Activated CD8-positive, alpha-beta memory T cell treated with anti-CD3 and anti-CD28 coated beads for 36 hours (primary cell): ENCODE data around the gene SLC25A10. TPM values are rescaled to one million over a fixed set of nuclear protein-coding genes. Genes with fewer than 3 reads are reported as not detected.

Experiments
- CTCF ChIA-PET: fragments of 350-600 bp; sonication (Branson Sonifier 250); formaldehyde crosslinking; loops from one replicate; lab custom pipeline; 2021; ENCODE audit warnings: antibody characterized with exemption; lab: Charles Lee
- POLR2A ChIA-PET: fragments of 350-600 bp; sonication (Branson Sonifier 250); formaldehyde crosslinking; loops from one replicate; lab custom pipeline; 2021; ENCODE audit warnings: antibody characterized with exemption; lab: Charles Lee
- total RNA-seq, 2 experiments: library from RNA; stranded (reverse); gene quantifications; one replicate each; pipeline ENCODE4 v1.2.3, GENCODE V29; 2021

The SLC25A10 gene
- total RNA-seq, 2 experiments from 2014 or later: 39.6 to 39.8 TPM

- ChIA-PET CTCF (interaction anchor here (0.5 to 3.8 kb wide), 2 partner anchors 17 to 156 kb away, joined by 3 to 26 read pairs; partner anchors contain the start of genes ARL16 and HGS), POLR2A (no interaction called here)
Measured at GRCh38 chr17:81700353-81701287, 11.5 kb upstream of the SLC25A10 start.

- CTCF ChIA-PET: interaction anchor here (0.5 to 3.8 kb wide), 7 partner anchors 12 to 690 kb away, joined by 3 to 26 read pairs (median 4); partner anchors contain the start of genes ARL16 and HGS
- POLR2A ChIA-PET: interaction anchor here (1.3 to 2.7 kb wide), 3 partner anchors 12 to 132 kb away, joined by 4 to 13 read pairs (median 10); partner anchors contain the start of genes ARL16, HGS and MCRIP1
Measured at GRCh38 chr17:81701288-81702071, 10.6 kb upstream of the SLC25A10 start.

GRCh38 chr17:81702934-81703746 is 8.9 kb upstream of the SLC25A10 start, which contains the start of gene MRPL12:
MRPL12 (plus strand) TSS chr17:81703367; CDS start chr17:81703502, 135 bp downstream.
- CTCF ChIA-PET: interaction anchor here (0.8 to 3.8 kb wide), 7 partner anchors 11 to 256 kb away, joined by 3 to 26 read pairs (median 4); partner anchors contain the start of genes ARL16 and HGS
- POLR2A ChIA-PET: interaction anchor here (0.6 to 2.7 kb wide), 11 partner anchors 9 to 306 kb away, joined by 3 to 13 read pairs (median 4); partner anchors contain the start of genes ARL16, CCDC137, HGS and MCRIP1

- ChIA-PET POLR2A (interaction anchor here (0.6 to 2.7 kb wide), 7 partner anchors 8 to 307 kb away, joined by 3 to 13 read pairs (median 5); partner anchors contain the start of genes ARL16, HGS and MCRIP1), CTCF (interaction anchor here (0.6 to 3.8 kb wide), 5 partner anchors 13 to 165 kb away, joined by 4 to 26 read pairs (median 4); partner anchors contain the start of genes ARL16 and HGS)
Measured at GRCh38 chr17:81703747-81704654, 8.1 kb upstream of the SLC25A10 start.

GRCh38 chr17:81705518-81706231 is 6.4 kb upstream of the SLC25A10 start:
- ChIA-PET CTCF (no interaction called here), POLR2A (interaction anchor here (0.6 to 0.9 kb wide), 3 partner anchors 22 to 178 kb away, joined by 3 read pairs; partner anchors contain the start of genes ARL16 and HGS)

GRCh38 chr17:81706232-81706611 is 5.9 kb upstream of the SLC25A10 start:
- ChIA-PET POLR2A (interaction anchor here (0.6 to 0.9 kb wide), 2 partner anchors 23 to 177 kb away, joined by 3 read pairs; partner anchors contain the start of genes ARL16 and HGS), CTCF (interaction anchor here (1.2 kb wide), 1 partner anchor 152 kb away, joined by 3 read pairs; no protein-coding TSS in a partner anchor)

- POLR2A ChIA-PET: interaction anchor here (0.9 kb wide), 1 partner anchor 24 kb away, joined by 3 read pairs; the partner anchor contains the start of genes ARL16 and HGS
- CTCF ChIA-PET: interaction anchor here (1.2 kb wide), 1 partner anchor 152 kb away, joined by 3 read pairs; no protein-coding TSS in a partner anchor
Measured at GRCh38 chr17:81706757-81707624, 5.1 kb upstream of the SLC25A10 start.

GRCh38 chr17:81707725-81708646 is 4.1 kb upstream of the SLC25A10 start:
- ChIA-PET POLR2A (interaction anchor here (0.8 to 1.5 kb wide), 4 partner anchors 12 to 153 kb away, joined by 3 to 4 read pairs (median 4); partner anchors contain the start of genes ARL16, HGS and P4HB), CTCF (no interaction called here)

GRCh38 chr17:81708739-81709185 is 3.3 kb upstream of the SLC25A10 start:
- POLR2A ChIA-PET: interaction anchor here (0.8 to 1.5 kb wide), 4 partner anchors 13 to 152 kb away, joined by 3 to 4 read pairs (median 4); partner anchors contain the start of genes ARL16, HGS and P4HB
- CTCF ChIA-PET: interaction anchor here (0.7 kb wide), 1 partner anchor 74 kb away, joined by 4 read pairs; no protein-coding TSS in a partner anchor

- ChIA-PET POLR2A (interaction anchor here (0.5 to 1.7 kb wide), 6 partner anchors 27 to 355 kb away, joined by 3 to 5 read pairs (median 4); partner anchors contain the start of genes CENPX and HGS), CTCF (interaction anchor here (0.6 kb wide), 1 partner anchor 519 kb away, joined by 4 read pairs; no protein-coding TSS in a partner anchor)
Measured at GRCh38 chr17:81710514-81711308, 1.4 kb upstream of the SLC25A10 start.

- CTCF ChIA-PET: interaction anchor here (1.0 kb wide), 1 partner anchor 19 kb away, joined by 3 read pairs; no protein-coding TSS in a partner anchor
- POLR2A ChIA-PET: interaction anchor here (1.9 kb wide), 1 partner anchor 29 kb away, joined by 6 read pairs; the partner anchor contains the start of genes ARL16 and HGS
Measured at GRCh38 chr17:81712468-81713003, 452 bp downstream of the SLC25A10 start.

GRCh38 chr17:81713004-81713555 is 996 bp downstream of the SLC25A10 start:
- ChIA-PET POLR2A (interaction anchor here (0.6 to 1.9 kb wide), 2 partner anchors 30 to 220 kb away, joined by 5 to 6 read pairs; partner anchors contain the start of genes ARL16 and HGS), CTCF (interaction anchor here (0.5 to 1.4 kb wide), 3 partner anchors 11 to 158 kb away, joined by 3 to 4 read pairs (median 3); no protein-coding TSS in a partner anchor)
